ENCODE data around the gene GCM1.

GCM1 gene

DNA sequence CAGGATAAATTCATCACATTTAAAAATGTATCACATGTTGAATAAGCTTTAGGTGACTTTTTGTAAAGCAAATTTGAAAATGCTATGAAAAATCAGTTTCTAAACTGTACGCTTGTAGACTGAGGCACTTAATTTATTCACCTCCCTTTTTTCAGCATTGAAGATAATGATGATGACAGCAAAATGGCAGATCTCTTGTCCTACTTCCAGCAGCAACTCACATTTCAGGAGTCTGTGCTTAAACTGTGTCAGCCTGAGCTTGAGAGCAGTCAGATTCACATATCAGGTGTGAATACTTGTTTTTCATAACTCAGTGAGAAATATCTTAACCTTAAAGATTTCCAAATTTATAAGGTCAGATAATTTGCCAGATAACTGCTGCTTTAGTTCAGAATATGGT, 67.8 kb downstream of the GCM1 start:
- Histone ChIP-seq H3K9me2 (replicated peaks; ENCODE audit: control insufficient read depth, low read length) (no peaks in the 10 kb centered on the region), H3K9me3 (ENCODE audit: control insufficient read depth, insufficient read depth, low read length) (no peaks in the 10 kb centered on the region), H3K36me3 (ENCODE audit: control insufficient read depth, low read length) (peaks cover 80% of the 10 kb centered on the region), H3K79me2 (ENCODE audit: control insufficient read depth, low read length) (no peaks in the 10 kb centered on the region), H3K27ac (ENCODE audit: low read depth, low read length) (no peak overlapping the region), H3K4me2 (ENCODE audit: low read length) (no peak overlapping the region), H3K27me3 (ENCODE audit: control insufficient read depth, low read length) (no peaks in the 10 kb centered on the region), H3K4me1 (ENCODE audit: control insufficient read depth, low read length) (peaks cover 7% of the 10 kb centered on the region), H4K20me1 (ENCODE audit: control insufficient read depth, insufficient read depth, low read depth, low read length) (no peaks in the 10 kb centered on the region), H3F3A (ENCODE audit: control insufficient read depth, insufficient read depth) (no peaks in the 10 kb centered on the region), H3K4me3 (ENCODE audit: low read length) (no peak overlapping the region)
- TF ChIP-seq, protein P1, sequence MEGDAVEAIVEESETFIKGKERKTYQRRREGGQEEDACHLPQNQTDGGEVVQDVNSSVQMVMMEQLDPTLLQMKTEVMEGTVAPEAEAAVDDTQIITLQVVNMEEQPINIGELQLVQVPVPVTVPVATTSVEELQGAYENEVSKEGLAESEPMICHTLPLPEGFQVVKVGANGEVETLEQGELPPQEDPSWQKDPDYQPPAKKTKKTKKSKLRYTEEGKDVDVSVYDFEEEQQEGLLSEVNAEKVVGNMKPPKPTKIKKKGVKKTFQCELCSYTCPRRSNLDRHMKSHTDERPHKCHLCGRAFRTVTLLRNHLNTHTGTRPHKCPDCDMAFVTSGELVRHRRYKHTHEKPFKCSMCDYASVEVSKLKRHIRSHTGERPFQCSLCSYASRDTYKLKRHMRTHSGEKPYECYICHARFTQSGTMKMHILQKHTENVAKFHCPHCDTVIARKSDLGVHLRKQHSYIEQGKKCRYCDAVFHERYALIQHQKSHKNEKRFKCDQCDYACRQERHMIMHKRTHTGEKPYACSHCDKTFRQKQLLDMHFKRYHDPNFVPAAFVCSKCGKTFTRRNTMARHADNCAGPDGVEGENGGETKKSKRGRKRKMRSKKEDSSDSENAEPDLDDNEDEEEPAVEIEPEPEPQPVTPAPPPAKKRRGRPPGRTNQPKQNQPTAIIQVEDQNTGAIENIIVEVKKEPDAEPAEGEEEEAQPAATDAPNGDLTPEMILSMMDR (IDR thresholded peaks at IDR 0.05; ENCODE audit: low read depth, low read length, poor library complexity, severe bottlenecking): no peak
- no peak for TF ChIP-seq EZH2phosphoT487 (IDR thresholded peaks at IDR 0.05; ENCODE audit: borderline replicate concordance, low read length)
